Brain microvascular endothelial cell (primary cell): Measurements from ENCODE around the gene FNDC7.
"Not testable (repeated sequence)": the region's sequence is repeated elsewhere in the genome, so short reads cannot be mapped to it uniquely, and the experiment has no call there.

Experiments used
- DNase-seq: peaks from one replicate; pipeline ENCODE4 v3.0.0-alpha.2; 2020
- H3K27ac ChIP-seq: fragments of 250-450 bp; sonication (Bioruptor Pico); 2 replicates; pipeline ENCODE4 v1.5.1; 2020; ENCODE audit warnings: mild to moderate bottlenecking, moderate library complexity
- H3K27me3 ChIP-seq: fragments of 250-450 bp; sonication (Bioruptor Pico); replicated peaks from 2 replicates; pipeline ENCODE4 v1.5.1; 2020; ENCODE audit warnings: mild to moderate bottlenecking
- H3K36me3 ChIP-seq: fragments of 250-450 bp; sonication (Bioruptor Pico); replicated peaks from 2 replicates; pipeline ENCODE4 v1.5.1; 2020; ENCODE audit warnings: mild to moderate bottlenecking
- H3K4me3 ChIP-seq: 2 replicates; pipeline ENCODE4 v1.5.1; 2011; ENCODE audit warnings: low read depth, mild to moderate bottlenecking, control low read depth, low read length, moderate library complexity
- in situ Hi-C: cut with HindIII; loops from 2 replicates; pipeline ENCODE4 v1.10.0; 2017; ENCODE audit warnings: low sequenced_read_pairs, low pct_ligation_motif_present
- TF ChIP-seq, protein P1 (sequence below): IDR thresholded peaks from 2 replicates; pipeline ENCODE4 v1.5.1; 2011; ENCODE audit warnings: low read depth, mild to moderate bottlenecking, moderate library complexity, low read length, control low read depth, inconsistent platforms; ENCODE audit errors: missing control alignments

The FNDC7 gene, protein sequence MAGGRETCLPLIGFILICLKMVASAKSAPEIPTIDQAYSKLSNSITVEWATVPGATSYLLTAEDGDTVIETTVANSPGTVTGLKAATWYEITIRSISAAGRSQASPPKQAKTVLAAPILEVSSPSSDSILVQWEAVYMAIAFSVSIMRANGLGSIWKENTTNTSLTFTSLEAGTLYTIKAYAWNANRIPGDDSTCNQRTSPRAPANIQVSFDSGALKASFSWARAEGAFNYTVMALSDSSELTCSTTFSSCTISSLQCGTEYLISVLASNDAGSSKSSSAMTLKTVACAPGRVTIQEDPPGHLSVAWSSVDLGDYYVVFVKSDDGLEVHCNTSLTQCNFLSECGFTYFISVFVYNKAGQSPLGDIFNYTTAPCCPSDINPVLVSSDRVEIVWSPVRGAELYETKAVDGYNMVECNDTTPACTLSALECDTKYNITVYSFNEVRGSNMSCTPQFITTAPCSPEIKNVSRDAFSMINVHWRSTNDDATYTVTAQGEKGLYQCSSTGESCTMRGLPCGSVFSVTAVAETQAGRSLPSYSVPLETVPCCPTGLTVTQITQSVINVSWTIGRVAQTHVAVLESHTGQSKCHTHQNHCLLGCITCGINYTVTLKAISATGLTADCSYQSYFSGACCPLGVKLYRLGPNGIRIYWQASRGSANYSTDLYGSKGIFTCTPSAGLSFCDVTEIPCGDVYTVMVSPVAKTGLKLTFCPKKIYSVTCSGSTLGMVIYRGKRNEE

DNA sequence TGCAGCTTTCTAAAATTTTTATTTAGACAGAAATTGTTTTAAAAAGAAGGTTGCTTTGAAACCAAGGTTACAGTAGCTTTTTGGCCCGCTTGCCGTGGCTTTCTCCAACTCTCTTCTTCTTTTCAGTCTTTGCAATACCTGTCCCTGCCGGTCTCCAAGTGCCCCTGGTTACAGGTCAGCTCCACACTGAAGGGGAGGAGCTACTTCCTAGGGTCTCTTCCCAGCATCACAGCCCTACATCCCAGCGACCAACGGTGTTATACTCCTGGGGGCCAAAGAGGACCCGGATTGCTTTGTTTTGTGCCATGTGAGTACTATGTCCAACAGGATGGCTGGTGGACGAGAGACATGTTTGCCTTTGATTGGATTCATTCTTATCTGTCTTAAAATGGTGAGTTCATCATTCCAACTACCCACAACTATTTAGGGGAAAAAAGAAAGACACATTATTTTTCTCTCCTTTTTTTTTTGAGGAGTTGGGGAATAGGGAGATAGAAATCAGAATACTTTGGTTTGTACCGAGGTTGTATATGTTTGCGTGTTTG, at the start of gene FNDC7:
TSS of gene FNDC7 (plus strand) at position 303 of the 545 bp plus-strand sequence. CDS start at position 329, 26 bp downstream.
- in situ Hi-C loops = no loop called here
- H3K36me3 ChIP-seq = no peaks in the 10 kb centered on the region
- TF ChIP-seq, protein P1, sequence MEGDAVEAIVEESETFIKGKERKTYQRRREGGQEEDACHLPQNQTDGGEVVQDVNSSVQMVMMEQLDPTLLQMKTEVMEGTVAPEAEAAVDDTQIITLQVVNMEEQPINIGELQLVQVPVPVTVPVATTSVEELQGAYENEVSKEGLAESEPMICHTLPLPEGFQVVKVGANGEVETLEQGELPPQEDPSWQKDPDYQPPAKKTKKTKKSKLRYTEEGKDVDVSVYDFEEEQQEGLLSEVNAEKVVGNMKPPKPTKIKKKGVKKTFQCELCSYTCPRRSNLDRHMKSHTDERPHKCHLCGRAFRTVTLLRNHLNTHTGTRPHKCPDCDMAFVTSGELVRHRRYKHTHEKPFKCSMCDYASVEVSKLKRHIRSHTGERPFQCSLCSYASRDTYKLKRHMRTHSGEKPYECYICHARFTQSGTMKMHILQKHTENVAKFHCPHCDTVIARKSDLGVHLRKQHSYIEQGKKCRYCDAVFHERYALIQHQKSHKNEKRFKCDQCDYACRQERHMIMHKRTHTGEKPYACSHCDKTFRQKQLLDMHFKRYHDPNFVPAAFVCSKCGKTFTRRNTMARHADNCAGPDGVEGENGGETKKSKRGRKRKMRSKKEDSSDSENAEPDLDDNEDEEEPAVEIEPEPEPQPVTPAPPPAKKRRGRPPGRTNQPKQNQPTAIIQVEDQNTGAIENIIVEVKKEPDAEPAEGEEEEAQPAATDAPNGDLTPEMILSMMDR = no peak

DNA sequence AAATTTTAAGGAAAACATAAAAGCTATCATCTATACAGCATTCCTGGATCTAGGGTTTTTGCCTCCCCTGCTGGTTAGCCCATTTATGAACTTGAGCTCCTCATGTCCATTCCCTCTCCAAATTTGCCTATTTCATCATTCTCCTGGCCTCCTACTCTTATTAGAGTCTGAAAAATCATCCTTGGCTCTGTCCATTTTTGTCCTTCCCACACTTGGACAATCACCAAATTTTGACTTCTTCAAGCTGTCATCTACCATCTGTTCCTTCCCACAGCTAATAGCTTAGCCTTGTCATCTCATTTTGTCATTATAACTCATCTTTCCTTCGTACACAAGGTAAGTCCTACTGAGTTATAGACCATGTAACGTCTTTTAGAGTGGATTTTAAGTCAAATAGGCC, 49.6 kb upstream of the FNDC7 start:
- no peak overlapping the region for H3K27ac ChIP-seq
- H3K27me3 ChIP-seq = no peaks in the 10 kb centered on the region
- in situ Hi-C loops = no loop called here
- TF ChIP-seq, protein P1 = no peak
- no peaks in the 10 kb centered on the region for H3K36me3 ChIP-seq
- no peak for DNase-seq
- H3K4me3 ChIP-seq = no peak overlapping the region

More for the DNA sequence above, at the start of gene FNDC7:
- Histone ChIP-seq H3K4me3 (no peak within 1 kb of the TSS), H3K27ac (no peak within 1 kb of the TSS), H3K27me3 (no peaks in the 10 kb centered on the region)
- DNase-seq = peak; percentile 60

DNA sequence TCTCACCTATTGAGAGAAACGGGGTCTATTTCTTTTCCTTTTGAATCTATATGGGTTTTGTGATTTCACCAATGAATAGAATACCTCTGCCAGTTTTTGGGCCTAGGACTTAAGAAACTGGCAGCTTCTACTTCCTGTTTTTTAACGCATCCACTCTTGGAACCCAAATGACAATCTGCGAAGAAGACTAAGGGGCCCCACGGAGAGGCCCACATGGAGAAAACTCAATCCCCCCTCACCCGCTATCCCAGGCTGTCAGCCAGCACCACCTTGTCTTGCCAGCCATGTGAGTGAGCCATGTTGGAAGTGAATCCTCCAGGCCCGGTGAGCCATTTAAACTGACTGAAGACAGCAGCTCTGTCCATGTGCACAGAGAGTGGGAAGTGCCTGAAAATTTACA, 48.2 kb upstream of the FNDC7 start:
- DNase-seq = no peak
- TF ChIP-seq, protein P1 = no peak
- H3K4me3 ChIP-seq = no peak overlapping the region
- H3K27me3 ChIP-seq = no peaks in the 10 kb centered on the region
- H3K36me3 ChIP-seq = no peaks in the 10 kb centered on the region
- H3K27ac ChIP-seq = no peak overlapping the region
- in situ Hi-C loops = no loop called here

DNA sequence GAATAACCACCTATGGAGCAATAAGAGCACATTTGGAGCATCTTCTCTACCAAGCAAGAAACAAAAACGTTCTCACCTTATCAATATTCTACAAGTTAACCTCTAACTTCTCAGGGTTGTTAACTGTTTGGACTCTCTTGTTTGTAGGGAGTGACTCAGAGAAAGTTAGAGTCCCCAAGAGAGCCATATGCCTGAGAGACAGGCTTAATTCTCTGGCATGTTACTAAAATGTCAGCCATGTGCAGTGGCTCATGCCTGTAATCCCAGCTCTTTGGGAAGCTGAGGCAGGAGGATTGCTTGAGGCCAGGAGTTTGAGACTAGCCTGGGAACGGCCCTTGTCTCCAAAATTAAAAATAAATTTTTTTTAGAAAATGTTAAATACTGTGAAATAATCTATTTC, 47.6 kb upstream of the FNDC7 start:
- no peak for DNase-seq
- no peak overlapping the region for H3K27ac ChIP-seq
- no peaks in the 10 kb centered on the region for H3K36me3 ChIP-seq
- H3K4me3 ChIP-seq = no peak overlapping the region
- TF ChIP-seq, protein P1 = no peak
- H3K27me3 ChIP-seq = no peaks in the 10 kb centered on the region
- in situ Hi-C loops = no loop called here

DNA sequence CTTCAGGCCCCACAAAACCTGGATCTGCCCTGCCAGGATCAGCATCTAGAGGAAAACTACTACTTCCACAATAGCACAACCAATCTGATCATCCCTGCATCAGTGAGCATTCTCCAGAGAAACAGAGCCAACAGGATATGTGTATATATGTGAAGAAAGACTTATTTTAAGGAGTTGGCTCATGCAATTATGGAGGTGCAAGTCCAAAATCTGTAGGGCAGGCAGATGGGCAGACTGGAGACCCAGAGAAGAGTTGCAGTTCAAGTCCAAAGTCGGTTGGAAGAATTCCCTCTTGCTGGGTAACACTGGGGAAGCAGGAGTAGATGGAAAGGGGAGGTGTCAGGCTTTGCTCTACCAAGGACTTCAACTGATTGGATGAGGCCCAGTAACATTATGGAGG, 46.9 kb upstream of the FNDC7 start:
- DNase-seq = no peak
- H3K27me3 ChIP-seq = no peaks in the 10 kb centered on the region
- TF ChIP-seq, protein P1 = no peak
- in situ Hi-C loops = no loop called here
- H3K36me3 ChIP-seq = no peaks in the 10 kb centered on the region
- no peak overlapping the region for H3K27ac ChIP-seq
- H3K4me3 ChIP-seq = no peak overlapping the region

DNA sequence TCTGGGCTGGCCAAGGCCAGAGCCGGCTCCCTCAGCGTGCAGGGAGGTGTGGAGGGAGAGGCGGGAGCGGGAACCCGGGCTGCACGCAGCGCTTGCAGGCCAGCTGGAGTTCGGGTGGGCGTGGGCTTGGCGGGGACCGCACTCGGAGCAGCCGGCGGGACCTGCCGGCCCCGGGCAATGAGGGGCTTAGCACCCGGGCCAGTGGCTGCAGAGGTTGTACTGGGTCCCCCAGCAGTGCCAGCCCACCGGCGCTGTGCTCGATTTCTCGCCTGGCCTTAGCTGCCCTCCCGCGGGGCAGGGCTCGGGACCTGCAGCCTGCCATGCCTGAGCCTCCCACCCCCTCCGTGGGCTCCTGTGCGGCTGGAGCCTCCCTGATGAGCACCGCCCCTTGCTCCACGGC, 45.3 kb upstream of the FNDC7 start:
- H3K36me3 ChIP-seq, H3K27me3 ChIP-seq, H3K27ac ChIP-seq, H3K4me3 ChIP-seq, in situ Hi-C loops, DNase-seq: not testable (repeated sequence)
